NCI-H82 (cell line): ENCODE data around the gene ATRIP.
"Not testable (repeated sequence)": the region's sequence is repeated elsewhere in the genome, so short reads cannot be mapped to it uniquely, and the experiment has no call there.

Experiments
- DNase-seq: peaks from one replicate; lab custom pipeline; 2025; lab: John Stamatoyannopoulos, UW

ATRIP gene

GRCh38 chr3:48446425-48447193, at the start of gene ATRIP:
ATRIP (plus strand) TSS chr3:48446737; CDS start chr3:48446846, 109 bp downstream.
- DNase-seq, result peak; percentile 88

GRCh38 chr3:48397767-48398681, 48.5 kb upstream of the ATRIP start:
- DNase-seq, result no peak

GRCh38 chr3:48398701-48399386, 47.7 kb upstream of the ATRIP start:
- no peak for DNase-seq

- peak; percentile 31 for DNase-seq
These were observed 47.0 kb upstream of the ATRIP start for GRCh38 chr3:48399387-48400172.

- peak; percentile 73 for DNase-seq
These were observed 45.6 kb upstream of the ATRIP start for GRCh38 chr3:48400824-48401433.

GRCh38 chr3:48401434-48401901, 45.1 kb upstream of the ATRIP start:
- not testable (repeated sequence) for DNase-seq

- no peak for DNase-seq
These were observed 44.2 kb upstream of the ATRIP start for GRCh38 chr3:48402281-48402732.

- no peak for DNase-seq
These were observed 43.6 kb upstream of the ATRIP start for GRCh38 chr3:48402907-48403306.

- no peak for DNase-seq
These were observed 42.8 kb upstream of the ATRIP start for GRCh38 chr3:48403533-48404439.

GRCh38 chr3:48404440-48405342, 41.8 kb upstream of the ATRIP start:
- DNase-seq, result no peak

GRCh38 chr3:48405343-48405881, 41.1 kb upstream of the ATRIP start:
- no peak for DNase-seq

- no peak for DNase-seq
These were observed 40.6 kb upstream of the ATRIP start for GRCh38 chr3:48405971-48406370.

- DNase-seq, result no peak
These were observed 39.8 kb upstream of the ATRIP start for GRCh38 chr3:48406443-48407431.

- no peak for DNase-seq
These were observed 38.9 kb upstream of the ATRIP start for GRCh38 chr3:48407542-48408099.

GRCh38 chr3:48408823-48409281, 37.7 kb upstream of the ATRIP start:
- DNase-seq, result peak; percentile 4

GRCh38 chr3:48409291-48410201, 37.0 kb upstream of the ATRIP start:
- no peak for DNase-seq
